ENCODE results near the gene NR3C1.

GRCh38 chr5:143396353-143396940, 7.0 kb downstream of the NR3C1 start:
- TF ChIP-seq CTCF (IDR thresholded peaks at IDR 0.05; ENCODE audit: low read length) (no peak), EZH2 (optimal IDR thresholded peaks at IDR 0.05; ENCODE audit: low read depth, low read length) (no peak), EZH2phosphoT487 (IDR thresholded peaks at IDR 0.05; ENCODE audit: low read length) (no peak)
